K562 (cell line): ENCODE data around the gene KIF6. TPM values are rescaled to one million over a fixed set of nuclear protein-coding genes. Genes with fewer than 3 reads are reported as not detected.
A peak's percentile ranks its signal among the peaks of the same experiment; 100 is the strongest.

Experiments
- ATAC-seq: fragments of 200-7000 bp; cut with Tn5 transposase; 3 replicates; pipeline ENCODE4 v1.9.1; 2020; ENCODE audit warnings: moderate library complexity
- BruUV-seq: library from RNA; stranded (reverse); fragments of 400-500 nt; replicated peaks from 2 replicates; lab custom pipeline; 2021; lab: Mats Ljungman, UMichigan
- CTCF ChIA-PET: fragments of 300-600 bp; formaldehyde crosslinking; extraction: SDS; loops from one replicate; lab custom pipeline; 2021; ENCODE audit warnings: low intra/inter-chr PET ratio; lab: Yijun Ruan, JAX
- POLR2A ChIA-PET: fragments of 300-600, 350-650 bp; sonication (Branson Sonifier 250); formaldehyde crosslinking; extraction: SDS; loops from one replicate; lab custom pipeline; 2021; ENCODE audit warnings: antibody characterized with exemption, inconsistent platforms; lab: Yijun Ruan, JAX
- DNase-seq, 4 experiments: peaks; one replicate each; pipeline versions ENCODE4 v3.0.0 to v3.0.0-alpha.2; 2011 to 2018; ENCODE audit warnings: low spot score in 3 of 4, mixed read lengths in 3 of 4; ENCODE audit errors: extremely low read depth in 1 of 4
- FAIRE-seq: peaks from 2 replicates; lab custom pipeline; 2011; peaks lifted over from hg19 to GRCh38; lab: Jason Lieb, UNC
- H2AFZ ChIP-seq: 2 replicates; pipeline ENCODE4 v1.6.0; 2011; ENCODE audit warnings: low read depth, low read length, control low read depth, inconsistent platforms
- H3K27ac ChIP-seq: fragments of 200-600 bp; 3 replicates; pipeline ENCODE4 v1.8.0; 2011; ENCODE audit warnings: low read depth, mild to moderate bottlenecking, control low read depth, inconsistent platforms, low read length, moderate library complexity, mixed read lengths; ENCODE audit errors: extremely low read depth
- H3K27me3 ChIP-seq, 2 experiments: fragments of 300-600 bp in 1 of 2; 2 replicates in 1 of 2; 3 replicates in 1 of 2; pipeline versions ENCODE4 v1.6.0 to v1.8.0; 2011; ENCODE audit warnings: inconsistent platforms in 2 of 2, low read length in 2 of 2, mild to moderate bottlenecking in 1 of 2, mixed read lengths in 1 of 2, moderate library complexity in 1 of 2; ENCODE audit not compliant: control insufficient read depth in 2 of 2, insufficient read depth in 2 of 2
- H3K36me3 ChIP-seq: fragments of 300-600 bp; 3 replicates; pipeline ENCODE4 v1.8.0; 2011; ENCODE audit warnings: mild to moderate bottlenecking, low read length, inconsistent platforms; ENCODE audit not compliant: control insufficient read depth, insufficient read depth
- H3K4me1 ChIP-seq, 2 experiments: fragments of 200-600 bp in 1 of 2; replicated peaks in 1 of 2; 2 replicates in 1 of 2; 3 replicates in 1 of 2; pipeline versions ENCODE4 v1.5.1 to v1.8.0; 2011; ENCODE audit warnings: inconsistent platforms in 2 of 2, low read length in 2 of 2, mild to moderate bottlenecking in 1 of 2, mixed read lengths in 1 of 2, moderate library complexity in 1 of 2; ENCODE audit not compliant: control insufficient read depth in 2 of 2, insufficient read depth in 2 of 2
- H3K4me2 ChIP-seq: 2 replicates; pipeline ENCODE4 v1.6.1; 2011; ENCODE audit warnings: low read length, control low read depth, inconsistent platforms, mixed read lengths; ENCODE audit not compliant: insufficient read depth
- H3K4me3 ChIP-seq: fragments of 200-600 bp; sonication (generic), shearing (Covaris generic); 2 replicates; pipeline ENCODE4 v1.5.1; 2016; ENCODE audit warnings: control low read depth, inconsistent platforms
- H3K79me2 ChIP-seq: fragments of 200-600 bp; 3 replicates; pipeline ENCODE4 v1.8.0; 2011; ENCODE audit warnings: low read length, inconsistent platforms; ENCODE audit not compliant: control insufficient read depth, insufficient read depth
- H3K9ac ChIP-seq, 2 experiments: 2 replicates each; pipeline versions ENCODE4 v1.6.0 to v1.6.1; 2011; ENCODE audit warnings: low read depth in 2 of 2, low read length in 2 of 2, control low read depth in 1 of 2, inconsistent platforms in 1 of 2, mild to moderate bottlenecking in 1 of 2, mixed read lengths in 1 of 2; ENCODE audit not compliant: insufficient read depth in 1 of 2
- H3K9me1 ChIP-seq: one replicate; pipeline ENCODE4 v1.6.0; 2011; ENCODE audit warnings: inconsistent platforms, mild to moderate bottlenecking, low read length, moderate library complexity; ENCODE audit not compliant: control insufficient read depth, insufficient read depth
- H3K9me3 ChIP-seq: replicated peaks from 2 replicates; pipeline ENCODE4 v1.5.1; 2011; ENCODE audit warnings: low read depth, low read length, inconsistent platforms; ENCODE audit not compliant: control insufficient read depth, insufficient read depth
- H4K20me1 ChIP-seq: replicated peaks from 2 replicates; pipeline ENCODE4 v1.6.1; 2011; ENCODE audit warnings: low read length, inconsistent platforms, mixed read lengths; ENCODE audit not compliant: control insufficient read depth, insufficient read depth
- CREBBP ChIP-seq: IDR thresholded peaks from one replicate; pipeline ENCODE4 v1.6.1; 2012; ENCODE audit warnings: low read depth, mild to moderate bottlenecking, control low read depth, inconsistent platforms, low read length
- ESRRA ChIP-seq: fragments of 450-650 bp; IDR thresholded peaks from 2 replicates; pipeline ENCODE4 v1.6.1; 2014; ENCODE audit warnings: low read depth, mild to moderate bottlenecking, moderate library complexity, borderline replicate concordance
- FOXP1 ChIP-seq: sonication (generic); formaldehyde crosslinking; IDR thresholded peaks from 2 replicates; pipeline ENCODE4 v1.8.0; 2022; ENCODE audit warnings: mild to moderate bottlenecking, missing genetic modification reagents
- HCFC1 ChIP-seq: IDR thresholded peaks from 2 replicates; pipeline ENCODE4 v1.6.1; 2012; ENCODE audit warnings: low read depth, low read length, improper control_type of control experiment
- L3MBTL2 ChIP-seq: fragments of 450-650 bp; IDR thresholded peaks from 2 replicates; pipeline ENCODE4 v1.6.1; 2016; ENCODE audit warnings: mild to moderate bottlenecking, moderate library complexity
- RFX7 ChIP-seq: fragments of 250-450 bp; sonication (Bioruptor Pico); IDR thresholded peaks from 2 replicates; pipeline ENCODE4 v1.5.1; 2021; ENCODE audit warnings: mild to moderate bottlenecking
- U2AF2 ChIP-seq: fragments of 200-400 bp; formaldehyde crosslinking; optimal IDR thresholded peaks from 2 replicates; pipeline ENCODE3; 2017; ENCODE audit warnings: low read depth, mild to moderate bottlenecking, low read length
- ZBTB7A ChIP-seq: IDR thresholded peaks from 2 replicates; pipeline ENCODE4 v1.6.1; 2011; ENCODE audit warnings: low read depth, mild to moderate bottlenecking, low read length, moderate library complexity, borderline replicate concordance; ENCODE audit not compliant: control insufficient read depth
- ZFPM2 ChIP-seq: fragments of 250-450 bp; sonication (Bioruptor Pico); IDR thresholded peaks from 2 replicates; pipeline ENCODE4 v1.5.1; 2022; ENCODE audit warnings: mild to moderate bottlenecking
- ZNF511 ChIP-seq: sonication (generic); formaldehyde crosslinking; IDR thresholded peaks from 2 replicates; pipeline ENCODE4 v1.8.0; 2022; ENCODE audit warnings: mild to moderate bottlenecking, missing genetic modification reagents
- ZNF780A ChIP-seq: fragments of 250-450 bp; sonication (Bioruptor Pico); IDR thresholded peaks from 2 replicates; pipeline ENCODE4 v1.5.0; 2021; ENCODE audit warnings: mild to moderate bottlenecking
- WGBS: fragments of 100-300 bp; shearing (Covaris generic); methylation state at CpG from one replicate; pipeline ENCODE4 v1.1.6; 2016; ENCODE audit warnings: low coverage, mixed read lengths; ENCODE audit not compliant: insufficient coverage; ENCODE audit errors: missing lambda C conversion rate; 5-methylcytosine and 5-hydroxymethylcytosine counted together
- in situ Hi-C: fragments of 300-500 bp; cut with MboI; formaldehyde crosslinking; loops from 4 replicates; pipeline ENCODE4 v1.15.0; 2018; ENCODE audit warnings: inconsistent platforms, mixed read lengths
- intact Hi-C: fragments of 100-400 bp; cut with micrococcal nuclease; formaldehyde crosslinking; loops from 2 replicates; pipeline ENCODE4 v1.14.2; 2022
- polyA plus RNA-seq, 8 experiments: library from polyadenylated mRNA; depleted of rRNA in 4 of 8; stranded (reverse) in 5 of 8; unstranded in 3 of 8; fragments of >200 nt; fragmentation: Nextera tagmentation in 2 of 8; fragmentation: Illumina TruSeq in 1 of 8; extraction: Ambion mirVana in 2 of 8; extraction: Trizol in 1 of 8; gene quantifications; 2 replicates each; pipeline versions ENCODE4 v1.2.1 to v1.2.3, GENCODE V29; 2011 to 2014; ENCODE audit warnings: inconsistent platforms in 1 of 8, missing spikeins in 1 of 8
- total RNA-seq, 7 experiments: library from RNA; depleted of rRNA in 6 of 7; stranded (reverse); fragments of >200 nt in 6 of 7; fragmentation: Illumina TruSeq in 2 of 7; extraction: Trizol in 2 of 7; gene quantifications; 2 replicates each; pipeline versions ENCODE4 v1.2.1 to v1.2.3, GENCODE V29; 2011 to 2021; ENCODE audit warnings: low replicate concordance in 1 of 7

Gene KIF6
- total and polyA plus RNA-seq, 9 of the 15 experiments (the other 6 are each of a cell fraction or from before 2014, with no cell fraction given) = not detected

- TF ChIP-seq ZNF511 (CRISPR knock-in tag) (no peak), L3MBTL2 (no peak), ZFPM2 (no peak), HCFC1 (0 out of 2 replicates have a peak, but pooled peaks have one; percentile 9), RFX7 (CRISPR knock-in tag) (no peak), ESRRA (0 out of 2 replicates have a peak, but pooled peaks have one; percentile 9), FOXP1 (CRISPR knock-in tag) (no peak)
These were observed 363.3 kb downstream of the KIF6 start (continued) for GRCh38 chr6:39361657-39362486.

GRCh38 chr6:39360378-39360777, 364.8 kb downstream of the KIF6 start:
- Histone ChIP-seq H4K20me1 (peaks cover 4% of the 10 kb centered on the region; the same call in 1 of the 2 replicates), H3K27ac (no peak overlapping the region), H2AFZ (no peak overlapping the region), H3K4me2 (no peak overlapping the region), H3K27me3 (peaks cover 5 to 52% of the 10 kb centered on the region in 2 experiments; a peak in 4 of 5 replicates), H3K4me1 (no peaks in the 10 kb centered on the region), H3K36me3 (no peaks in the 10 kb centered on the region), H3K9me1 (no peaks in the 10 kb centered on the region), H3K79me2 (no peaks in the 10 kb centered on the region), H3K4me3 (no peak overlapping the region), H3K9me3 (no peaks in the 10 kb centered on the region), H3K9ac (no peak overlapping the region)
- POLR2A ChIA-PET = interaction anchor here (0.5 to 0.6 kb wide), 2 partner anchors 393 to 1112 kb away, joined by 3 read pairs; no protein-coding TSS in a partner anchor
- intact Hi-C loops (loop anchor here (5.0 kb wide), 1 partner anchor 532 kb away; no protein-coding TSS in a partner anchor), in situ Hi-C loops (loop anchor here (10.0 to 25.0 kb wide), 4 partner anchors 514 to 1677 kb away; partner anchors contain the start of genes TSPO2 and UNC5CL)
- no peak for DNase-seq
- BruUV-seq = no TSS peak
- 1% methylated on average over 9 of the region's 9 CpGs for WGBS
- TF ChIP-seq CREBBP (no peak), ZNF780A (CRISPR knock-in tag) (no peak), U2AF2 (no peak), ZBTB7A (no peak)
- FAIRE-seq = no peak
- no peak for ATAC-seq
- CTCF ChIA-PET = no interaction called here
